GM19468 (cell line): Measurements from ENCODE around the gene PLPP7.
"Not testable (repeated sequence)": the region's sequence is repeated elsewhere in the genome, so short reads cannot be mapped to it uniquely, and the experiment has no call there.

Source experiments
- ATAC-seq: cut with Tn5 transposase; IDR thresholded peaks from one replicate; pipeline ENCODE4 v1.9.1; 2021; ENCODE audit warnings: mild to moderate bottlenecking, moderate library complexity, moderate number of reproducible peaks; ENCODE audit not compliant: unreplicated experiment; ENCODE audit errors: extremely low read depth

The PLPP7 gene

DNA sequence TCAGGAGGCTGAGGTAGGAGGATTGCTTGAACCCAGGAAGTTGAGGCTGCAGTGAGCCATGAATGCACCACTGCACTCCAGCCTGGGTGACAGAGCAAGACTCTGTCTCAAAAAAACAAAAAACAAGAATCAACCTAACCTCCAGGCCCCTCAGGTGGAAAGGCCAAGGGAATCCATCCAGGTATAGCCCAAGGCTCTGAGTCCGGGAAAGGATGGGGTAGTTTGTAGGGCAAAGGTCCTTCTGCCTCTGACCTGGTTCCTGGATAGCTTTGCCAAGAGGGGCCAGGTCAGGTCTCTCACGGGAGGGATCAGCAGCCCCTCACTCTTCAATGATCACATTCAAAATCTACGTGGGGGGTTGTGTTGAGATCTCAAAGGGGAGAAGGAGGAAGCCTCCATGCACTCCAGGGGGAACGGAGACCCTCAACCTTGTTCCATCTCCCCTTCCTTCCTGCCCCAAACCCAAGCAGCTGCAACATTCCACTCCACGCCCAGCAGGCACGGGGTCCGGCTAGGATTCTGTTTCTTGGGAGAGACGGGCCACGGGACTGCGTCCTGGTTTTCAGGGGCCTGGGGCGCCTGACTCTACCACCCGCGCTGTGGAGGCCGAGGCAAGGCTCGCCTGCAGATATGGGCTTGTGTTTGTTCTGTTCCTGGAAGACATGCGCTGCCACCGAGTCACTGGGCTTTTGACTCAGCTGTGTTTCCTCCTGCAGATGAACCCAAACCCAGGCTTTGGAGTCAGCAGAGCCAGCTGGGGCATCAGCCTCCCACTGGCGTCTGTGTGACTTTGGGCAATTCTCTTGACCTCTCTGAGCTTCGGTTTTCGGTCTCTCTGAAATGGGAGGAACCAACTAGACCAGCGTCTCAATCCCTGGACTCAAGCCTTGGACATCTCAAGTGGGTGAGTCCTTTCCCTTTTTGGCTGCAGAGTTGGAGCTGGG, 35.5 kb downstream of the PLPP7 start:
- ATAC-seq: no peak

GRCh38 chr9:131329241-131329641, 39.7 kb downstream of the PLPP7 start:
- ATAC-seq: no peak

- ATAC-seq: no peak
Measured at GRCh38 chr9:131330814-131331600, 41.5 kb downstream of the PLPP7 start.

- not testable (repeated sequence) for ATAC-seq
Measured at GRCh38 chr9:131331996-131332395, 42.5 kb downstream of the PLPP7 start.

- ATAC-seq: no peak
Measured at GRCh38 chr9:131333771-131334628, 44.5 kb downstream of the PLPP7 start.

- ATAC-seq: no peak
Measured at GRCh38 chr9:131334629-131335367, 45.3 kb downstream of the PLPP7 start.

DNA sequence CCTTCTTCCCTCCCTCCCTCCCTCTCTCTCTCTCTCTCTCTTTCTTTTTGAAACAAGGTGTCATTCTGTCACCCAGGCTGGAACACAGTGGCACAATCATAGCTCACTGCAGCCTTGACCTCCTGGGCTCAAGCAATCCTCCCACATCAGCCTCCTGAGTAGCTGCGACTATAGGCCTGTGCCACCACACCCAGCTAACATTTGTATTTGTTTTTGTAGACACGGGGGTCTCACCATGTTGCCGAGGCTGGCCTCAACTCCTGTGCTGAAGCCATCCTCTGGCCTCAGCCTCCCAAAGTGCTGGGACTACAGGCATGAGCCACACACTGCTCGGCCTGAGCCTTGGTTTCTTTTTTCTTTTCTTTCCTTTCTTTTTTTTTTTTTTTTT, 45.8 kb downstream of the PLPP7 start:
- ATAC-seq: no peak

- no peak for ATAC-seq
Measured at GRCh38 chr9:131337131-131337848, 47.8 kb downstream of the PLPP7 start.

DNA sequence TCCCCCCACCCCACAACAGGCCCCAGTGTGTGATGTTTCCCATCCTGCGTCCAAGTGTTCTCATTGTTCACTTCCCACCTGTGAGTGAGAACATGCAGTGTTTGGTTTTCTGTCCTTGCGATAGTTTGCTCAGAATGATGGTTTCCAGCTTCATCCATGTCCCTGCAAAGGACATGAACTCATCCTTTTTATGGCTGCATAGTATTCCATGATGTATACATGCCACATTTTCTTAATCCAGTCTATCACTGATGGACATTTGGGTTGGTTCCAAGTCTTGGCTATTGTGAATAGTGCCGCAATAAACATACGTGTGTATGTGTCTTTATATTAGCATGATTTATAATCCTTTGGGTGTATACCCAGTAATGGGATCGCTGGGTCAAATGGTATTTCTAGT, 49.7 kb downstream of the PLPP7 start:
- ATAC-seq: not testable (repeated sequence)

- ATAC-seq: not testable (repeated sequence)
Measured at GRCh38 chr9:131344931-131345535, 55.5 kb downstream of the PLPP7 start.

GRCh38 chr9:131346559-131346958, 57.0 kb downstream of the PLPP7 start:
- ATAC-seq: no peak

DNA sequence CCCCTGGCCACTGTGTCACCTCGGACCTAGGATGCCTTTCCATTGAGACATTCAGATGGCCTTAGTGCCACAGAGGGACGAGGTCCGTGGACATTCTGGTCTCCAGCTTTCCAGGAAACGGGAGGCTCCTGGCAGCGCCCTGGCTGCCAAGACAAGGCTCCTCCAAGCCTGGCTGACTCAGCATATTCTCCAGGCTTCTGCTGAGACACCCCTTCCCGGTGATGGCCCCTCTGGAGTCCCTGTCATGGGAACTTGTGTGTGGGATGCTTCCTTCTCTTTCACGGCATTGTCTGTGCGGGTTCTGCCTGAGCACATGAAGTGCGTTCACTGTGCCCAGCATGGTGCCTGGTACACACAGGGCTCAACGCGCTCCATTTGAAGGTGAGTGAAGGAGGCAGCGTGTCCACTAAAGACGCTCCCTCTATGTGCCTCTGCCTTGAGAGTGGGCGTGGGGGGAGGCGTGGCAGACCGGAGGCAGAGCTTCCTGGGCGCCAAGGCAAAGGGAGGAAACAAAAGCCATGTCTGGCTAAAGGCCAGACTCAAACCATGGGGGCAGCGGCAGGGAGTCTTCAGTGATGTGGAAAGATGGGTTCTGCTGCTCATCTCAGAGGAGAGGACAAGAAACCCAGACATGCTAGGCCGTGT, 58.0 kb downstream of the PLPP7 start:
- no peak for ATAC-seq

DNA sequence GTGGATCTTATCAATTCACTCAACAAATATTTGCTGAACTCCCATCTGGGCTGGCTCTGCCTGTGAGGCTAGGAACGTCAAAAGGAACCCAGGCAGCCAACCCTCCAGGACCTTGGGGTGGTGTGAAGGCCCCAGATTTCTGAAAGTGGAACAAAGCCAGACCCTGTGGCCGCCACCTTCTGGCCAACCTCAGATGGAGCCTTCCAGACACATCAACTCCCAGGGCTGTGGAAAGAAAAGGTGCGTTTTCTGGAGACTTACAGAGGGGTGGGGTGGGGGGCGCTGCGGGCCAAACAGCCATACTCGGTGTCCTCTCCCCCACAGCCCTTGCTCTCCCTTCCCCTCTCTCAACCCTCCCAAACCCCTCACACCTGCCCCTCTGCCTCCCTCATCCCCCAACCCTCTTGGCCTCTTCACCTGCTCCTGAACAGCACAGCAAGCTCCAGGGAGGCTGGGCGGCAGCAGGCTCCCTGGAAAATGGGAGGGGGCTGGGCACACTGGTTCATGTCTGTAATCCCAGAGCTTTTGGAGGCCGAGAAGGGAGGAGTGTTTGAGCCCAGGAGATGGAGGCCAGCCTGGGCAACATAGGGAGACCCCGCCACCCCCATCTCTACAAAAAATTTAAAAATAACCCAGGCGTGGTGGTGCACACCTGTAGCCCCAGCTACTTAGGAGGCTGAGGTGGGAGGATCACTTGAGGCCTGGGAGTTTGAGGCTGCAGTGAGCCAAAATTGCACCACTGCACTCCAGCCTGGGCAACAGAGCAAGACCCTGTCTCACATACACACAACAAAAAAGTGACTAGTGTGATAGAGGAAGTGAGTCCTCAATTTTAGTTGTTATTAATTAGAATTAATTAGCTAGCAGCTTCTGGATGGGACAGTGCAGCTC, 59.4 kb downstream of the PLPP7 start:
- ATAC-seq: no peak

GRCh38 chr9:131349522-131349880, 60.0 kb downstream of the PLPP7 start:
- ATAC-seq: no peak

- no peak for ATAC-seq
Measured at GRCh38 chr9:131349881-131350563, 60.5 kb downstream of the PLPP7 start.

GRCh38 chr9:131356479-131356878, 67.0 kb downstream of the PLPP7 start:
- ATAC-seq: not testable (repeated sequence)

DNA sequence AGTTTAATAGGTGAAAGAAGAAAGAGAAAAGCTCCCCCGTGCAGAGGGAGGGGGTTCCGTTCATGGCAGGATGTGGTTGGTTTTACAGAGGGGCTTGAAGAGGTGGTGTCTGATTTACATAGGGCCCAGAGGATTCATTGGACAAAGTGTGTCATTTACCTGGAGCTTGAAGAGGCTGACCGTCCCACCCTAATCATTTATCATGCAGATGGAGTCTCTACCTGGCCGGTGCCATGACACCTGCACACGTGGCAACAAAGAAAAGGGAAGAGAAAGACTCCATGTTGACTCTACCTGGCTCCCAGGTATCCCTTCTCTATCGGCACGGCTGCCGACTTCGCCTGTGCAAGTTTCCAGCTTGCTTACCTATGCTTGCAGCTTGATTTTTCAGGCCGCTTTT, 69.0 kb downstream of the PLPP7 start:
- no peak for ATAC-seq
